ENCODE measurements around the gene E4F1. TPM values are rescaled to one million over a fixed set of nuclear protein-coding genes. Genes with fewer than 3 reads are reported as not detected.

E4F1 gene
- total RNA-seq, 2 experiments from 2014 or later = 33.8 to 34.3 TPM

GRCh38 chr16:2226245-2226793 is 2.9 kb downstream of the E4F1 start:
- CTCF ChIA-PET = no interaction called here
- Mint-ChIP-seq H3K27ac (peak overlapping the region; percentile 16), H3K36me3 (ENCODE audit: low read depth) (peaks cover 4% of the 10 kb centered on the region), H3K4me1 (ENCODE audit: low read depth) (peaks cover 21% of the 10 kb centered on the region), H3K27me3 (ENCODE audit: low read depth) (no peaks in the 10 kb centered on the region), H3K4me3 (no peak overlapping the region), H3K9me3 (ENCODE audit: insufficient read depth) (no peaks in the 10 kb centered on the region)
- POLR2A ChIA-PET = no interaction called here
- no peak for DNase-seq
- no peak for ATAC-seq

- Mint-ChIP-seq H3K4me3 (no peak overlapping the region), H3K27ac (no peak overlapping the region), H3K36me3 (ENCODE audit: low read depth) (peaks cover 4% of the 10 kb centered on the region), H3K4me1 (ENCODE audit: low read depth) (peaks cover 21% of the 10 kb centered on the region), H3K9me3 (ENCODE audit: insufficient read depth) (no peaks in the 10 kb centered on the region), H3K27me3 (ENCODE audit: low read depth) (no peaks in the 10 kb centered on the region)
- CTCF ChIA-PET = no interaction called here
- DNase-seq = no peak
- POLR2A ChIA-PET = no interaction called here
- no peak for ATAC-seq
These were observed 3.5 kb downstream of the E4F1 start for GRCh38 chr16:2226918-2227317.

- CTCF ChIA-PET = no interaction called here
- H3K36me3 Mint-ChIP-seq (ENCODE audit: low read depth) = peaks cover 4% of the 10 kb centered on the region
- no peak overlapping the region for H3K4me3 Mint-ChIP-seq
- H3K27ac Mint-ChIP-seq = no peak overlapping the region
- H3K27me3 Mint-ChIP-seq (ENCODE audit: low read depth) = no peaks in the 10 kb centered on the region
- DNase-seq (no peak), ATAC-seq (no peak)
- POLR2A ChIA-PET = no interaction called here
- H3K4me1 Mint-ChIP-seq (ENCODE audit: low read depth) = peaks cover 21% of the 10 kb centered on the region
- no peaks in the 10 kb centered on the region for H3K9me3 Mint-ChIP-seq (ENCODE audit: insufficient read depth)
These were observed 4.9 kb downstream of the E4F1 start for GRCh38 chr16:2228161-2228824.

DNA sequence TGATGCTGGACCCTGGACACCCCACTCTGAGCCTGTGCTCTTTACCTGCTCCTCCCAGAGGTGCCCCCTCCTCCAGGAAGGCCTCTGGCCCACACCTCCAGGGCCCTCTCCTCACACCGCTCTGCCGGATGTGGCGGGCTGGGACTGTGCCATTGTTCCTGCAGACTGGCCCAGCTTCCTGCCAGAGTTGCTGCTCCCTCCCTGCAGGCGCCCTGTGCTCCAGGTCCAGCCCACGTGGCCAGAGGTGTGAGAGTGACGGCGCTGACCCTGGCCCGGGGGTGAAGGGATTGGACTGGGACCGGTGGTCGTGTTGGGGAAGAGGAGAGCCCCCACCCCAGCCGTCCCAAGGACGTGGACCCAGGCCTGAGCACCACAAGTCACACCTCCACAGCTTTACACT is 5.7 kb downstream of the E4F1 start:
- Mint-ChIP-seq H3K27ac (no peak overlapping the region), H3K4me3 (no peak overlapping the region), H3K36me3 (ENCODE audit: low read depth) (peaks cover 7% of the 10 kb centered on the region), H3K9me3 (ENCODE audit: insufficient read depth) (no peaks in the 10 kb centered on the region), H3K4me1 (ENCODE audit: low read depth) (peaks cover 20% of the 10 kb centered on the region), H3K27me3 (ENCODE audit: low read depth) (no peaks in the 10 kb centered on the region)
- ChIA-PET POLR2A (no interaction called here), CTCF (no interaction called here)
- DNase-seq (no peak), ATAC-seq (no peak)

DNA sequence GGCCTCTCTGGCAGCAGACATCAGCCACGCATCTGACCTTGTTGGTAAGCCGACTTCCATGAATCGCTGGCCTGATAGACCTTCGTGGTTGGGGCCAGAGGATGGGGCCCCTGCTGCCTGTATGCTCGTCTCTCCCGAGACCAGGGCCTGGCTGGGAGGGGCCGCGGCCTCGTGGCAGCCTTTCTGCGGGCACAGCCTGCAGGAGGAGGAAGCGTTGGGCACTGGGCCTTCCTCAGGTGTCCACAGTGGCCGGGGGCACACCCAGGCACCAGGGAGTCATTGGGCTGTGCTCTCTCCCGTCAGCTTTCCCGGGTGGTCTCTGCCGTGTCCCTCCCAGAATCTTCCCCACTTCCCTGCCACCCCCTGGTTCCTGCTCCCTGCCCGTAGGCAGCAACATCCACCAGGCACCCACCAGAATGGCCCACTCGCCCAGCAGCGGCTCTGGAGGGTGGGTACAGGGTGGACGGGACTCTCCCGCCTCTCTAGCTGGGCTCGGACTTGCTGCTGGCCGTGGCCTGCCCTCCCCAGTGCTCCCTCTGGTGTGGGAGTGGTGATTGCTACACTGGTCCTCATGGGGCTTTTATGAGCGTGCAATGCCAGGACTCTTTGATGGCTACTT is 6.3 kb downstream of the E4F1 start:
- ATAC-seq (no peak), DNase-seq (no peak)
- Mint-ChIP-seq H3K9me3 (ENCODE audit: insufficient read depth) (no peaks in the 10 kb centered on the region), H3K27me3 (ENCODE audit: low read depth) (no peaks in the 10 kb centered on the region), H3K27ac (no peak overlapping the region), H3K4me3 (no peak overlapping the region), H3K4me1 (ENCODE audit: low read depth) (peaks cover 14% of the 10 kb centered on the region), H3K36me3 (ENCODE audit: low read depth) (peaks cover 12% of the 10 kb centered on the region)
- ChIA-PET CTCF (no interaction called here), POLR2A (no interaction called here)

GRCh38 chr16:2230376-2230775 is 7.0 kb downstream of the E4F1 start:
- Mint-ChIP-seq H3K36me3 (ENCODE audit: low read depth) (peaks cover 18% of the 10 kb centered on the region), H3K4me3 (no peak overlapping the region), H3K4me1 (ENCODE audit: low read depth) (peaks cover 10% of the 10 kb centered on the region), H3K9me3 (ENCODE audit: insufficient read depth) (no peaks in the 10 kb centered on the region), H3K27ac (no peak overlapping the region), H3K27me3 (ENCODE audit: low read depth) (no peaks in the 10 kb centered on the region)
- ATAC-seq = no peak
- CTCF ChIA-PET = no interaction called here
- DNase-seq = no peak
- POLR2A ChIA-PET = no interaction called here

- no peak for DNase-seq
These were observed 7.9 kb downstream of the E4F1 start for GRCh38 chr16:2231016-2231931.

GRCh38 chr16:2232094-2232990 is 9.0 kb downstream of the E4F1 start:
- Mint-ChIP-seq H3K27ac (no peak overlapping the region), H3K4me1 (ENCODE audit: low read depth) (peaks cover 1% of the 10 kb centered on the region), H3K9me3 (ENCODE audit: insufficient read depth) (no peaks in the 10 kb centered on the region), H3K4me3 (no peak overlapping the region), H3K27me3 (ENCODE audit: low read depth) (no peaks in the 10 kb centered on the region), H3K36me3 (ENCODE audit: low read depth) (peaks cover 16% of the 10 kb centered on the region)
- ChIA-PET CTCF (no interaction called here), POLR2A (no interaction called here)
- no peak for ATAC-seq
- DNase-seq = no peak

More at GRCh38 chr16:2231016-2231931, 7.9 kb downstream of the E4F1 start:
- no peaks in the 10 kb centered on the region for H3K27me3 Mint-ChIP-seq (ENCODE audit: low read depth)
- ATAC-seq = no peak
- CTCF ChIA-PET = no interaction called here
- H3K4me1 Mint-ChIP-seq (ENCODE audit: low read depth) = peaks cover 5% of the 10 kb centered on the region
- H3K36me3 Mint-ChIP-seq (ENCODE audit: low read depth) = peaks cover 16% of the 10 kb centered on the region
- no peaks in the 10 kb centered on the region for H3K9me3 Mint-ChIP-seq (ENCODE audit: insufficient read depth)
- POLR2A ChIA-PET = no interaction called here
- H3K27ac Mint-ChIP-seq = no peak overlapping the region
- no peak overlapping the region for H3K4me3 Mint-ChIP-seq

- CTCF ChIA-PET = no interaction called here
- H3K4me1 Mint-ChIP-seq (ENCODE audit: low read depth) = peaks cover 1% of the 10 kb centered on the region
- no peak overlapping the region for H3K27ac Mint-ChIP-seq
- peaks cover 16% of the 10 kb centered on the region for H3K36me3 Mint-ChIP-seq (ENCODE audit: low read depth)
- DNase-seq (no peak), ATAC-seq (no peak)
- no peaks in the 10 kb centered on the region for H3K27me3 Mint-ChIP-seq (ENCODE audit: low read depth)
- no peak overlapping the region for H3K4me3 Mint-ChIP-seq
- POLR2A ChIA-PET = no interaction called here
- H3K9me3 Mint-ChIP-seq (ENCODE audit: insufficient read depth) = no peaks in the 10 kb centered on the region
These were observed 9.8 kb downstream of the E4F1 start for GRCh38 chr16:2233046-2233775.

DNA sequence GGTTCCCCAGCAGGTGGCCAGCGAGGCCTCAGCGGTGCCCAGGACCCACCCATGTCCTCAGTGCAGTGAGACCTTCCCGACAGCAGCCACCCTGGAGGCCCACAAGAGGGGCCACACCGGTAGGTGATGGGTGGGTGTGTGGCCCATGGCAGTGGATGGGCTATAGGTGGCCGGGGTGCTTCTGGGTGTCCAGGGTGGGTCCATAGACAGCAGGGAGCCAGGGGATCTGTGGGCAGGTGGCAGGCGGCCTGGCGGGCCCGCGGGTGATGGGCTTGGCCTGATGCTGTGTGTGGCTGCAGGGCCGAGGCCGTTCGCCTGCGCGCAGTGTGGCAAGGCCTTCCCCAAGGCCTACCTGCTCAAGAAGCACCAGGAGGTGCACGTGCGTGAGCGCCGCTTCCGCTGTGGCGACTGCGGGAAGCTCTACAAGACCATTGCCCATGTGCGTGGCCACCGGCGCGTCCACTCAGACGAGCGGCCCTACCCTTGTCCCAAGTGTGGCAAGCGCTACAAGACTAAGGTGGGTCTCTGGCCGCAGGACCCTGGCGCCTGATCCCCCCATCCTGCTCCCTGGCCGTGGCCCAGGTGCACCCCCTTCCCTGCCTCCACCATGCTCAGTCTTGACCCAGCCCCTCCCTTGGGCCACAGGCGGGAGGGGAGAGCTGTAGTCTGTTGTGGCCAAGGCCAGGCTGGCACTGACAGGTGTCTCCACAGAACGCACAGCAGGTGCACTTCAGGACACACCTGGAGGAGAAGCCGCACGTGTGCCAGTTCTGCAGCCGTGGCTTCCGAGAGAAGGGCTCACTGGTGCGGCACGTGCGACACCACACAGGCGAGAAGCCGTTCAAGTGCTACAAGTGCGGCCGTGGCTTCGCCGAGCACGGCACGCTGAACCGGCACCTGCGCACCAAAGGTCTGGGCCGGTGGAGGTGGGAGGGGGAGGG is 10.8 kb downstream of the E4F1 start:
- POLR2A ChIA-PET = no interaction called here
- H3K27me3 Mint-ChIP-seq (ENCODE audit: low read depth) = no peaks in the 10 kb centered on the region
- CTCF ChIA-PET = no interaction called here
- H3K9me3 Mint-ChIP-seq (ENCODE audit: insufficient read depth) = no peaks in the 10 kb centered on the region
- DNase-seq (no peak), ATAC-seq (no peak)
- peaks cover 1% of the 10 kb centered on the region for H3K4me1 Mint-ChIP-seq (ENCODE audit: low read depth)
- H3K36me3 Mint-ChIP-seq (ENCODE audit: low read depth) = peaks cover 16% of the 10 kb centered on the region
- H3K4me3 Mint-ChIP-seq = no peak overlapping the region
- no peak overlapping the region for H3K27ac Mint-ChIP-seq
